BLaER1 (cell line): ENCODE data around the gene NTM.

Experiments
- H3K27ac ChIP-seq: shearing (Covaris generic); formaldehyde crosslinking; 2 replicates; pipeline ENCODE4 v1.8.1; 2022
- H3K27me3 ChIP-seq: shearing (Covaris generic); formaldehyde crosslinking; 2 replicates; pipeline ENCODE4 v1.8.1; 2022
- H3K36me3 ChIP-seq: shearing (Covaris generic); formaldehyde crosslinking; 2 replicates; pipeline ENCODE4 v1.8.1; 2022
- H3K4me1 ChIP-seq: shearing (Covaris generic); formaldehyde crosslinking; 2 replicates; pipeline ENCODE4 v1.8.1; 2022
- H3K4me2 ChIP-seq: shearing (Covaris generic); formaldehyde crosslinking; 2 replicates; pipeline ENCODE4 v1.8.1; 2022
- H3K4me3 ChIP-seq: shearing (Covaris generic); formaldehyde crosslinking; 2 replicates; pipeline ENCODE4 v1.8.1; 2022
- H3K9ac ChIP-seq: shearing (Covaris generic); formaldehyde crosslinking; 2 replicates; pipeline ENCODE4 v1.8.1; 2022
- H3K9me3 ChIP-seq: shearing (Covaris generic); formaldehyde crosslinking; 2 replicates; pipeline ENCODE4 v1.8.1; 2022
- H4K20me1 ChIP-seq: shearing (Covaris generic); formaldehyde crosslinking; 2 replicates; pipeline ENCODE4 v1.8.1; 2022
- Cebpa-rat ChIP-seq: shearing (Covaris generic); IDR thresholded peaks from 2 replicates; pipeline ENCODE4 v1.8.1; 2022

Gene NTM

DNA sequence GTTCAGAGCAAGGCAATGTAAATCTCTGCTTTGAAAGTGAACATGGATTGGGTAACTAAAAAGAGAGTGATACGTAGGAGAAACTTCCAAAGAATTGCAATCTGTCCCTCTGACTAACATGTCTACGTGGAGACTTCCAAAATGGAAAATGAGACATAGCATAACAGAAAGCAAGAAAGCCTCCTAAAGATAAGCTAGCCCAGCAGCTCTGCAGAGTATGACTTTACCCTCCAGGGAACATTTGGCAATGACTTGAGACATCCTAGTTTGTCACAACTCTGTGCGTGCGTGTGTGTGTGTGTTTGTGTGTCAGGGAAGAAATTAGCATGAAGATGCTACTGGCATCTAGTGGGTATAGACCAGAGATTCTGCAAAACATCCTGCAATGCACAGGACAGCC, 817.4 kb downstream of the NTM start:
- Histone ChIP-seq H3K9ac (no peak overlapping the region), H3K4me1 (no peaks in the 10 kb centered on the region), H3K27ac (no peak overlapping the region), H3K27me3 (no peaks in the 10 kb centered on the region), H4K20me1 (no peaks in the 10 kb centered on the region), H3K4me2 (no peak overlapping the region), H3K36me3 (no peaks in the 10 kb centered on the region), H3K4me3 (no peak overlapping the region), H3K9me3 (no peaks in the 10 kb centered on the region)
- no peak for TF ChIP-seq Cebpa-rat

DNA sequence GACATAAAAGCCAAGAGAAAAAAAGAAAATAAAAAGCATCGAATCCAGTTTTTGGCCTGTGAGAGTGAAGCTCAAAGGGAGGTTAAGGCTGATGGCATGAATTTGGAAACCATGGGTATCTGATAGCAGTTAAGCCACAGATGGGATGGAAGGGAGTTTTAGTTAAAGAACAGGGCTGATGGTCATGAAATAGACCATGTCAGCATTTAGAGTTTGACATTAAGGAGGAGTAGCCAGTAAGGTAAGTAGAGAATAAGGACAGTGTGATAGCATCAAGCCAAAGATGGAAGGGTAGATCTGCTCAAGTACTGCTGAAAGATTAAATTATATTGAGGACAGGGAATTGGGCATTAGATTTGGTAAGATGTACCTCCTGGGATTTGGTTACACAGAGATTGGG, 826.5 kb downstream of the NTM start:
- Histone ChIP-seq H3K4me1 (no peaks in the 10 kb centered on the region), H3K27ac (no peak overlapping the region), H4K20me1 (no peaks in the 10 kb centered on the region), H3K27me3 (no peaks in the 10 kb centered on the region), H3K36me3 (no peaks in the 10 kb centered on the region), H3K9ac (no peak overlapping the region), H3K4me3 (no peak overlapping the region), H3K9me3 (0 out of 2 replicates have a peak, but pooled peaks cover 4% of the 10 kb centered on the region), H3K4me2 (no peak overlapping the region)
- no peak for TF ChIP-seq Cebpa-rat

DNA sequence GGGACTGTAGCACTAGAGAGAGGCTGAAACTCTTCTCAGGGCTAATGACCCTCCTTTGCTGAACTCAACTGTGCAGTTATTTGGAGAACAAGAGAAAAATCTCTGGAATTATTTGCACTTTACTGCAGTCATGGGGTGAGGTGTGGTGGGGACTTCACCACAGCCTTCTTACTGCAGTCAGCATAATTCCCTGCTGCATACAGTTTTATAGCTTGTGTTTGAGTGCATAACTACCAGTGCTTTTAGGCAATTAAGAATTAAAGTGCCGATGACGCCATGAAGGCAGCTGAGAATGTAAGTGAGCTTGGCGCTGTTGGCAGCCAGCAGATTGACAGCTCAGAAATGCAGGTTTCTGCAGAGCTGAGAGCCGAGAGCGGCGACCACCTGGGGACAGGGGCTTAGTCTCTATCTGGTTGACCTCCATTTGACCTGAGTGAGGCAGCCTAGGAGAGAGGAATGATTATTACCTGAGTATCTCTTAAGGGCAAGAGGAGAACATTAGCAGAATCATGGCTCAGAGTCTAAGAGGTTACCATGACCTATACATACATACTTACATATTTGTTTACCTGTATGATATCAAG, 830.0 kb downstream of the NTM start:
- no peak for TF ChIP-seq Cebpa-rat
- Histone ChIP-seq H3K36me3 (no peaks in the 10 kb centered on the region), H3K27me3 (no peaks in the 10 kb centered on the region), H3K9ac (no peak overlapping the region), H3K4me2 (no peak overlapping the region), H3K4me1 (no peaks in the 10 kb centered on the region), H3K27ac (no peak overlapping the region), H3K4me3 (no peak overlapping the region), H3K9me3 (0 out of 2 replicates have a peak, but pooled peaks cover 3% of the 10 kb centered on the region), H4K20me1 (no peaks in the 10 kb centered on the region)

DNA sequence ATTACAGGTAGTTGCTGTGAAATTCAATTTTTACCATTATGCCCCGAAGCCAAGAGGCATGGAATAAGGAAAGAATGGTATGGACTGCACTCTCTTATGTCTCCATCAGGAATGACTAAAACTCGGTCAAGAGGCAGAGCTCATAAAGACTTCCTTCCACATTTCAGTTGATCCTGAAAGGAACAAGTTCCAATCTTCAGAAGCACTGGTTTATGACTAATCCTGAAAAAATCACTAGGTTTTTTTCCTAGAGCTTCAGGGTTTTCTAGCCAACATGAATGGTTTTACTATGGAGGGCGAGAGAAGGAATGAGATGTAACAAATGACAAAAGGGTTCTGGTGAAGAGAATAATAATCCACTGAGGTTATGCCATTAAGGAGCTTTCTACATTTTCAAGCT, 832.2 kb downstream of the NTM start:
- peaks cover 8% of the 10 kb centered on the region; the same call in 1 of the 2 replicates for H3K9me3 ChIP-seq
- no peak overlapping the region for H3K4me3 ChIP-seq
- no peaks in the 10 kb centered on the region for H3K4me1 ChIP-seq
- H3K9ac ChIP-seq = no peak overlapping the region
- H3K4me2 ChIP-seq = no peak overlapping the region
- no peaks in the 10 kb centered on the region for H3K36me3 ChIP-seq
- H3K27ac ChIP-seq = no peak overlapping the region
- H3K27me3 ChIP-seq = no peaks in the 10 kb centered on the region; the same call in 1 of the 2 replicates
- no peak for TF ChIP-seq Cebpa-rat
- H4K20me1 ChIP-seq = no peaks in the 10 kb centered on the region

DNA sequence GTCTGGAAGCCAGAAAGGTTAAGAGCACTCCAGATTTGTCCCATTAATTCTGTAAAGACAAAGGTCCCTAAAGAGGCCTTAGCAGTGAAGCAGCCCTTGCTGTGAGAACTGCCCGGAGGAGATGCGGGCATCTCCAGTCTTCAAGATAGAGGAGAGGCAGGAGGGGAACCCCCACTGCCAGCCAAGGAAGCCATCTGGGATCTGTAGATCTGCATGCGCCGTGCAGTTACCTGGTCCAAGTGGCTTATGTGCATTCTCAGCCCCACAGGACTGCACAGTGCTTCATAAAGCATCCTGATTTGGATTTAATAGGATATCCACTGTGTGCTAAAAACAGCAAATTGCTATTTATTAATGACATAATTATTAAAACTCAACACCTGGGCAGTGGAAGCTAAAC, 834.6 kb downstream of the NTM start:
- H3K9me3 ChIP-seq = peaks cover 8% of the 10 kb centered on the region; the same call in 1 of the 2 replicates
- H3K4me2 ChIP-seq = no peak overlapping the region
- no peak overlapping the region for H3K27ac ChIP-seq
- no peak overlapping the region for H3K9ac ChIP-seq
- no peaks in the 10 kb centered on the region; the same call in 1 of the 2 replicates for H3K27me3 ChIP-seq
- H3K4me1 ChIP-seq = no peaks in the 10 kb centered on the region
- no peak for TF ChIP-seq Cebpa-rat
- H4K20me1 ChIP-seq = no peaks in the 10 kb centered on the region
- no peak overlapping the region for H3K4me3 ChIP-seq
- no peaks in the 10 kb centered on the region for H3K36me3 ChIP-seq

DNA sequence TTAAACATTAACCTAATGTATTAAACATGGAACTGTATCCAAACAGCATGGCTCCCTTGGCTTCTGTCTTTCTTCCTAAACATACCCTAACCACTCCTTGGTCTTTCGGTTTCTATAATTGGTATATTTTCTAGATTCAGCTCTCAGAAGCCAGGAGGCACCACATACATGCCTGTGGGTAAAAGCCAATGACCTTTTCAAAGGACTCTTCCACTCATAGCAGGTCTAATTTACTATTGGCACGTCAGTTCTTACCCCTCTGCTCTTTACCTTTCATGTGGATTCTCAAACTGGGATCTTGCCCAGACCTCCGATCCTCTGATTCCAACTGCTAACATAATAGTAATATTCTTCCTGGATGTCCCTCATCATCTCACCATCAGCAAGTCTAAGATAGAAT, 835.1 kb downstream of the NTM start:
- H3K4me2 ChIP-seq = no peak overlapping the region
- no peaks in the 10 kb centered on the region for H3K36me3 ChIP-seq
- H3K27me3 ChIP-seq = no peaks in the 10 kb centered on the region; the same call in 1 of the 2 replicates
- no peaks in the 10 kb centered on the region for H3K4me1 ChIP-seq
- H3K9ac ChIP-seq = no peak overlapping the region
- H3K4me3 ChIP-seq = no peak overlapping the region
- no peak overlapping the region for H3K27ac ChIP-seq
- no peak for TF ChIP-seq Cebpa-rat
- no peaks in the 10 kb centered on the region for H4K20me1 ChIP-seq
- H3K9me3 ChIP-seq = peaks cover 8% of the 10 kb centered on the region; the same call in 1 of the 2 replicates

DNA sequence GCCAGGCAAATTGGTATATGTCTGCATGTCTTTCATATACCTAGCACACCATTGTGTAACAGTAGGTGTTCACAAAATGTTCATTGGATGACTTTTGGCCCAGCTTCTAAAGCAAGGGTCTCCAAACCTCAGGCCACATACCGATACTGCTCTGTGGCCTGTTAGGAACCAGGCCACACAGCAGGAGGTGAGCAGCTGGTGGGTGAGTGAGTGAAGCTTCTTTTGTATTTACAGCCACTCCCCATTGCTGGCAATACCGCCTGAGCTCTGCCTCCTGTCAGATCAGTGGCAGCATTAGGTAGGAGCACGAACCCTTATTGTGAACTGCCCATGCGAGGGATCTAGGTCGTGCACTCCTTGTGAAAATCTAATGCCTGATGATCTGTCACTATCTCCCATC, 836.6 kb downstream of the NTM start:
- Histone ChIP-seq H3K27ac (no peak overlapping the region), H3K9me3 (peaks cover 8% of the 10 kb centered on the region; the same call in 1 of the 2 replicates), H3K36me3 (no peaks in the 10 kb centered on the region), H3K9ac (no peak overlapping the region), H3K4me2 (no peak overlapping the region), H3K4me1 (no peaks in the 10 kb centered on the region), H3K27me3 (no peaks in the 10 kb centered on the region; the same call in 1 of the 2 replicates), H3K4me3 (no peak overlapping the region), H4K20me1 (no peaks in the 10 kb centered on the region)
- TF ChIP-seq Cebpa-rat = no peak

DNA sequence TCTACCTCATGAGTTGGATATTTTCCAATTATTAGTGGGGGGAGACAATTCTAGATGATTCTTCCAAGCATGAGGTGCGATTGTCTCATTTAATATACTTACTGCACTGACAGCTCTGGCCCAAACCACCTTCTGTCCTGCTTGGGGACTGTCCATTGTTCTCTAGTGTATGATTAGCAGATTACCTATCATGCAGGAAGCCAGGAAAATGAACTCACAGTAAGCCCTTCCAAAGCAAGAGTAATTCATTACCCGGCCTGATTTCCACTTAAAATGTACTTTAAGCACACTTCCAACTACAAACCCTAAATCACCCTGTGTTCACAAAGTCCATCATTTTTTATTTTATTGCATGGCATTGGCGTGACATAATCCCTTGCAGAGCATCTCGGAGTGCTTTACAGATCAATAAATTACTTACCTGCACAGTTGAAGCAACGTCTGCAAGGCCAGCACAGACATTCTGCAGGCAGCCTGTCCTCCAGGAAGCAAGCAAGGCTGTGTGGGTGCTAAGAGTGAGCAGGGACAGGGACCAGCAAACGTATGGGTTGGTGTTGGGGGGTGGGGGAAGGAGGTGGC, 838.2 kb downstream of the NTM start:
- no peak overlapping the region for H3K27ac ChIP-seq
- no peaks in the 10 kb centered on the region for H4K20me1 ChIP-seq
- H3K4me2 ChIP-seq = no peak overlapping the region
- no peak for TF ChIP-seq Cebpa-rat
- no peak overlapping the region for H3K9ac ChIP-seq
- no peaks in the 10 kb centered on the region for H3K36me3 ChIP-seq
- H3K4me3 ChIP-seq = no peak overlapping the region
- peaks cover 8% of the 10 kb centered on the region; the same call in 1 of the 2 replicates for H3K9me3 ChIP-seq
- no peaks in the 10 kb centered on the region; the same call in 1 of the 2 replicates for H3K27me3 ChIP-seq
- H3K4me1 ChIP-seq = no peaks in the 10 kb centered on the region

DNA sequence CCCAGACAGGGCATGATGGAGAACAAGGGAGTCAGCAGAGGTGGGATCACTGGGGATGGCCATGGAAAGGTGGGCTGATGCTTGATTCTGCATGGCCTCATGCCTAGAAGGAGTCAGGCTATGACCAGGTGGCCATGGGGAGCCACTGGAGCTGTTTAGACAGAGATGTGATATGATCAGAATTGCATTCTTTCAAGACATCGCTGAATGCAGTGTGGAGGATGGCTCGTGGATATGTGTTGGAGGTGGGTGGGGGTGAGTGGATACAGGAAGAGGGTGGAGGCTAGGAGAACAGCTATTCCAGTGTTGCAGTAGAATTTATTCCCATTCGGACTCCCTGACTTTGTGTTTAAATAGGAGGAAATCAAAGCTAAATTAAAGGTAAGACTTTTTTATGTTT, 841.1 kb downstream of the NTM start:
- Histone ChIP-seq H3K9ac (no peak overlapping the region), H3K9me3 (peaks cover 8% of the 10 kb centered on the region; the same call in 1 of the 2 replicates), H4K20me1 (no peaks in the 10 kb centered on the region), H3K36me3 (no peaks in the 10 kb centered on the region), H3K4me1 (no peaks in the 10 kb centered on the region), H3K27ac (no peak overlapping the region), H3K4me2 (no peak overlapping the region), H3K4me3 (no peak overlapping the region), H3K27me3 (no peaks in the 10 kb centered on the region; the same call in 1 of the 2 replicates)
- no peak for TF ChIP-seq Cebpa-rat

DNA sequence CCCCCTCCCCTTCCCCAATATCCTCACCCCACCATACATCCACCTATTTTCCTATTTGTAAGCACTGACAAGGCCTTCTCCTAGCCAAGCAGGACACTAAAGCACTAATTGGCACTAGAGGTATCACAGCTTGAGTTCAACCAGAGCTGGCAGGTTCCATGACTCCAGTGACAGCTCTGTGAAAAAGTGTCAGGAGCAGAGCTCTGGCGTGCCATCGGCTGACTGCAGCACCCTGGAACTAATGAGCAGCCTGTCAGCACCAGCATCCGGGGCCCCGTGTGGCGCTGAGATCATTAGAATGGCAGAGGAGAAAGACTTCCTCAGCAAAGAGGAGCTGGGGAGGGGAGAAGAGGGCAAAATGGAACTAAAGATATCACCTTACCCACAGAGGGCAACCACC, 847.4 kb downstream of the NTM start:
- Histone ChIP-seq H3K4me1 (no peaks in the 10 kb centered on the region), H3K9ac (no peak overlapping the region), H4K20me1 (no peaks in the 10 kb centered on the region), H3K36me3 (no peaks in the 10 kb centered on the region), H3K4me3 (no peak overlapping the region), H3K4me2 (no peak overlapping the region), H3K27me3 (no peaks in the 10 kb centered on the region), H3K27ac (no peak overlapping the region), H3K9me3 (no peaks in the 10 kb centered on the region)
- TF ChIP-seq Cebpa-rat = no peak
